Measurements from ENCODE around the gene ACP1.

GRCh38 chr2:313991-314390, 49.2 kb downstream of the ACP1 start:
- TF ChIP-seq POLR2A (IDR thresholded peaks at IDR 0.05) (no peak), CTCF (IDR thresholded peaks at IDR 0.05) (no peak)
